H1 (cell line): ENCODE data around the gene LEKR1. TPM values are rescaled to one million over a fixed set of nuclear protein-coding genes. Genes with fewer than 3 reads are reported as not detected.

Source experiments
- BCL11A ChIP-seq, 2 experiments: IDR thresholded peaks; one replicate each; pipeline ENCODE4 v1.6.1; 2011; ENCODE audit warnings: low read depth in 2 of 2, low read length in 2 of 2, mild to moderate bottlenecking in 2 of 2
- KDM1A ChIP-seq: fragments of 200-600, 300-600 bp; sonication (generic); IDR thresholded peaks from 2 replicates; pipeline ENCODE4 v1.7.1; 2016; ENCODE audit warnings: mild to moderate bottlenecking, low read length, borderline replicate concordance
- polyA plus RNA-seq, 7 experiments: library from polyadenylated mRNA; depleted of rRNA in 3 of 7; stranded (reverse) in 5 of 7; unstranded in 2 of 7; fragments of >200 nt in 5 of 7; fragments of 200-250 nt in 2 of 7; gene quantifications; 1 replicate in 5 of 7; 2 replicates in 1 of 7; 4 replicates in 1 of 7; pipeline versions ENCODE4 v1.2.1 to v1.2.3, GENCODE V29; 2011 to 2013; ENCODE audit warnings: missing spikeins in 2 of 7, mixed read lengths in 2 of 7
- total RNA-seq: library from RNA; stranded (reverse); fragmentation: NEBNext Ultra II Directional; extraction: Animal tissue kit (Norgen Biotek cat#: 25700); gene quantifications from 2 replicates; pipeline ENCODE4 v1.2.1, GENCODE V29; 2021

The LEKR1 gene
- total and polyA plus RNA-seq, 2 of the 8 experiments (the other 6 are each of a cell fraction or from before 2014, with no cell fraction given), result 0.08 TPM; not detected in 1

DNA sequence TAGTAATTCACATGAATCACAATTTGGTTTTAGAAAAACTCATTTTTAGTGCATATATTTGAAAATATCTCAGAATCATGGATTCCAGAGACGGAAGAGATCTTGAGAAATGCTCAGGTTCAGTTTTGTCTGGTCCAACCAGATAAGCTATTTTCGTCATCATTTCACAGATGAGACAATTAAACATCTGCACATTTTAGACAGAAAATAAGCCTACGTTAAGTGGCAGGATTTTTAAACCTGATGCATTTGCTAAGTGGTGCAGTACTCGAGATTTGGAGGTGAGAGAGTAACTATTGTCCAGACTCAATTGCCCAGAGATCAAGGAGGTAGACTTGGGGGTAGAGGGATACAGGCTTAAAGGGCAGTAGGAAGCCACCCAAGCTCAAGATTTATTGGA, 243.3 kb downstream of the LEKR1 start (continued):
- TF ChIP-seq BCL11A (IDR thresholded peaks at IDR 0.05; ENCODE audit: low read depth in 2 of 2, low read length in 2 of 2) (no peak), KDM1A (no peak)
- TF ChIP-seq, all 59 proteins: peak for 0
